Neural cell (in vitro differentiated cells): ENCODE measurements around the gene ATG4A. TPM values are rescaled to one million over a fixed set of nuclear protein-coding genes. Genes with fewer than 3 reads are reported as not detected.

Experiments
- H2AFZ ChIP-seq: fragments of 200-600, 300-800 bp; sonication (generic), shearing (Covaris generic); 2 replicates; pipeline ENCODE4 v1.6.0; 2014; ENCODE audit warnings: low read depth, mild to moderate bottlenecking, antibody characterized with exemption, low read length, moderate library complexity
- H3F3A ChIP-seq: fragments of 200-600 bp; shearing (Covaris generic); 2 replicates; pipeline ENCODE4 v1.6.1; 2016; ENCODE audit warnings: mild to moderate bottlenecking, moderate library complexity, mixed read lengths, antibody characterized with exemption, low read length; ENCODE audit not compliant: insufficient read depth, poor library complexity, severe bottlenecking
- H3K27ac ChIP-seq: fragments of 200-600, 300-800 bp; sonication (generic), shearing (Covaris generic); 2 replicates; pipeline ENCODE4 v1.5.1; 2014; ENCODE audit warnings: mild to moderate bottlenecking, low read length, moderate library complexity
- H3K27me3 ChIP-seq: fragments of 300-800, 200-600 bp; sonication (generic), shearing (Covaris generic); 2 replicates; pipeline ENCODE4 v1.6.0; 2014; ENCODE audit warnings: mild to moderate bottlenecking, low read depth, low read length, moderate library complexity; ENCODE audit not compliant: insufficient read depth
- H3K36me3 ChIP-seq: fragments of 300-800, 200-600 bp; sonication (generic), shearing (Covaris generic); 2 replicates; pipeline ENCODE4 v1.5.1; 2014; ENCODE audit warnings: mild to moderate bottlenecking, antibody characterized with exemption, low read length, moderate library complexity; ENCODE audit not compliant: insufficient read depth
- H3K4me2 ChIP-seq: fragments of 300-800, 200-600 bp; sonication (generic), shearing (Covaris generic); 2 replicates; pipeline ENCODE4 v1.6.0; 2014; ENCODE audit warnings: mild to moderate bottlenecking, low read length
- H3K4me3 ChIP-seq: fragments of 300-800, 200-600 bp; sonication (generic), shearing (Covaris generic); 2 replicates; pipeline ENCODE4 v1.5.1; 2014; ENCODE audit warnings: mild to moderate bottlenecking, low read length, moderate library complexity
- H3K79me2 ChIP-seq: fragments of 200-600 bp; shearing (Covaris generic); replicated peaks from 2 replicates; pipeline ENCODE4 v1.6.0; 2014; ENCODE audit warnings: mild to moderate bottlenecking, low read length, moderate library complexity; ENCODE audit not compliant: insufficient read depth
- H3K9ac ChIP-seq: fragments of 300-800, 200-600 bp; sonication (generic), shearing (Covaris generic); 2 replicates; pipeline ENCODE4 v1.6.1; 2016; ENCODE audit warnings: mild to moderate bottlenecking, low read length, mixed read lengths
- H3K9me2 ChIP-seq: fragments of 200-600 bp; shearing (Covaris generic); 2 replicates; pipeline ENCODE4 v1.6.1; 2016; ENCODE audit warnings: mild to moderate bottlenecking, low read length, mixed read lengths; ENCODE audit not compliant: insufficient read depth
- H3K9me3 ChIP-seq: fragments of 200-600, 300-800 bp; sonication (generic), shearing (Covaris generic); 2 replicates; pipeline ENCODE4 v1.6.1; 2016; ENCODE audit warnings: mild to moderate bottlenecking, mixed run types, low read length, moderate library complexity, mixed read lengths
- H4K20me1 ChIP-seq: fragments of 200-600 bp; shearing (Covaris generic); 2 replicates; pipeline ENCODE4 v1.6.1; 2016; ENCODE audit warnings: mild to moderate bottlenecking, mixed run types; ENCODE audit not compliant: insufficient read depth
- EP300 ChIP-seq: fragments of 450-650 bp; conservative IDR thresholded peaks from 2 replicates; pipeline ENCODE4 v1.6.1; 2014; ENCODE audit warnings: antibody characterized with exemption, mild to moderate bottlenecking, moderate library complexity; ENCODE audit not compliant: poor library complexity, severe bottlenecking
- EZH2 ChIP-seq: fragments of 200-600, 300-800 bp; shearing (Covaris generic), sonication (generic); IDR thresholded peaks from 2 replicates; pipeline ENCODE4 v1.6.1; 2014; ENCODE audit warnings: antibody characterized with exemption, low read length, borderline replicate concordance, mild to moderate bottlenecking; ENCODE audit not compliant: insufficient read depth, poor library complexity, severe bottlenecking
- MXI1 ChIP-seq: fragments of 450-650 bp; conservative IDR thresholded peaks from 2 replicates; pipeline ENCODE4 v1.6.1; 2014; ENCODE audit warnings: antibody characterized with exemption, mild to moderate bottlenecking; ENCODE audit not compliant: poor library complexity, severe bottlenecking
- POLR2AphosphoS5 ChIP-seq: IDR thresholded peaks from 2 replicates; pipeline ENCODE4 v1.6.1; 2012
- RAD21 ChIP-seq: fragments of 450-650 bp; conservative IDR thresholded peaks from 2 replicates; pipeline ENCODE4 v1.6.1; 2014; ENCODE audit warnings: antibody characterized with exemption, mild to moderate bottlenecking, moderate library complexity
- SMC3 ChIP-seq: fragments of 450-650 bp; conservative IDR thresholded peaks from 2 replicates; pipeline ENCODE4 v1.6.1; 2014; ENCODE audit warnings: antibody characterized with exemption, mild to moderate bottlenecking, moderate library complexity; ENCODE audit not compliant: poor library complexity
- TAF1 ChIP-seq: IDR thresholded peaks from 2 replicates; pipeline ENCODE4 v1.6.1; 2012; ENCODE audit warnings: low read depth
- polyA plus RNA-seq: library from polyadenylated mRNA; depleted of rRNA; stranded (reverse); fragments of >200 nt; gene quantifications from 2 replicates; pipeline ENCODE4 v1.2.3, GENCODE V29; 2014
- TF ChIP-seq, protein P1 (sequence below): IDR thresholded peaks from 2 replicates; pipeline ENCODE4 v1.6.1; 2012; ENCODE audit warnings: borderline replicate concordance
- TF ChIP-seq, protein P2 (sequence below): fragments of 450-650 bp; IDR thresholded peaks from 2 replicates; pipeline ENCODE4 v1.5.1; 2014; ENCODE audit warnings: antibody characterized with exemption, mild to moderate bottlenecking, moderate library complexity; ENCODE audit not compliant: poor library complexity, severe bottlenecking

The ATG4A gene
- polyA plus RNA-seq, 1 donor from 2014 or later, result 20.4 TPM

GRCh38 chrX:108127152-108127551 is 35.6 kb downstream of the ATG4A start:
- Histone ChIP-seq H2AFZ (no peak overlapping the region), H3K79me2 (no peaks in the 10 kb centered on the region), H3K36me3 (no peaks in the 10 kb centered on the region), H3K4me2 (no peak overlapping the region), H3K9me2 (no peaks in the 10 kb centered on the region), H3K9me3 (no peaks in the 10 kb centered on the region), H4K20me1 (no peaks in the 10 kb centered on the region), H3K4me3 (no peak overlapping the region), H3K9ac (no peak overlapping the region), H3F3A (no peaks in the 10 kb centered on the region), H3K27me3 (no peaks in the 10 kb centered on the region), H3K27ac (no peak overlapping the region)
- TF ChIP-seq SMC3, result no peak
- no peak for TF ChIP-seq TAF1
- no peak for TF ChIP-seq EP300
- TF ChIP-seq POLR2AphosphoS5, result no peak
- no peak for TF ChIP-seq EZH2
- TF ChIP-seq, protein P1, sequence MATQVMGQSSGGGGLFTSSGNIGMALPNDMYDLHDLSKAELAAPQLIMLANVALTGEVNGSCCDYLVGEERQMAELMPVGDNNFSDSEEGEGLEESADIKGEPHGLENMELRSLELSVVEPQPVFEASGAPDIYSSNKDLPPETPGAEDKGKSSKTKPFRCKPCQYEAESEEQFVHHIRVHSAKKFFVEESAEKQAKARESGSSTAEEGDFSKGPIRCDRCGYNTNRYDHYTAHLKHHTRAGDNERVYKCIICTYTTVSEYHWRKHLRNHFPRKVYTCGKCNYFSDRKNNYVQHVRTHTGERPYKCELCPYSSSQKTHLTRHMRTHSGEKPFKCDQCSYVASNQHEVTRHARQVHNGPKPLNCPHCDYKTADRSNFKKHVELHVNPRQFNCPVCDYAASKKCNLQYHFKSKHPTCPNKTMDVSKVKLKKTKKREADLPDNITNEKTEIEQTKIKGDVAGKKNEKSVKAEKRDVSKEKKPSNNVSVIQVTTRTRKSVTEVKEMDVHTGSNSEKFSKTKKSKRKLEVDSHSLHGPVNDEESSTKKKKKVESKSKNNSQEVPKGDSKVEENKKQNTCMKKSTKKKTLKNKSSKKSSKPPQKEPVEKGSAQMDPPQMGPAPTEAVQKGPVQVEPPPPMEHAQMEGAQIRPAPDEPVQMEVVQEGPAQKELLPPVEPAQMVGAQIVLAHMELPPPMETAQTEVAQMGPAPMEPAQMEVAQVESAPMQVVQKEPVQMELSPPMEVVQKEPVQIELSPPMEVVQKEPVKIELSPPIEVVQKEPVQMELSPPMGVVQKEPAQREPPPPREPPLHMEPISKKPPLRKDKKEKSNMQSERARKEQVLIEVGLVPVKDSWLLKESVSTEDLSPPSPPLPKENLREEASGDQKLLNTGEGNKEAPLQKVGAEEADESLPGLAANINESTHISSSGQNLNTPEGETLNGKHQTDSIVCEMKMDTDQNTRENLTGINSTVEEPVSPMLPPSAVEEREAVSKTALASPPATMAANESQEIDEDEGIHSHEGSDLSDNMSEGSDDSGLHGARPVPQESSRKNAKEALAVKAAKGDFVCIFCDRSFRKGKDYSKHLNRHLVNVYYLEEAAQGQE, result no peak
- TF ChIP-seq, protein P2, sequence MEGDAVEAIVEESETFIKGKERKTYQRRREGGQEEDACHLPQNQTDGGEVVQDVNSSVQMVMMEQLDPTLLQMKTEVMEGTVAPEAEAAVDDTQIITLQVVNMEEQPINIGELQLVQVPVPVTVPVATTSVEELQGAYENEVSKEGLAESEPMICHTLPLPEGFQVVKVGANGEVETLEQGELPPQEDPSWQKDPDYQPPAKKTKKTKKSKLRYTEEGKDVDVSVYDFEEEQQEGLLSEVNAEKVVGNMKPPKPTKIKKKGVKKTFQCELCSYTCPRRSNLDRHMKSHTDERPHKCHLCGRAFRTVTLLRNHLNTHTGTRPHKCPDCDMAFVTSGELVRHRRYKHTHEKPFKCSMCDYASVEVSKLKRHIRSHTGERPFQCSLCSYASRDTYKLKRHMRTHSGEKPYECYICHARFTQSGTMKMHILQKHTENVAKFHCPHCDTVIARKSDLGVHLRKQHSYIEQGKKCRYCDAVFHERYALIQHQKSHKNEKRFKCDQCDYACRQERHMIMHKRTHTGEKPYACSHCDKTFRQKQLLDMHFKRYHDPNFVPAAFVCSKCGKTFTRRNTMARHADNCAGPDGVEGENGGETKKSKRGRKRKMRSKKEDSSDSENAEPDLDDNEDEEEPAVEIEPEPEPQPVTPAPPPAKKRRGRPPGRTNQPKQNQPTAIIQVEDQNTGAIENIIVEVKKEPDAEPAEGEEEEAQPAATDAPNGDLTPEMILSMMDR, result no peak
- no peak for TF ChIP-seq MXI1
- TF ChIP-seq RAD21, result no peak

GRCh38 chrX:108130889-108131288 is 39.3 kb downstream of the ATG4A start:
- Histone ChIP-seq H3K27me3 (no peaks in the 10 kb centered on the region), H3F3A (no peaks in the 10 kb centered on the region)
- no peak for TF ChIP-seq TAF1
- TF ChIP-seq RAD21, result no peak
- TF ChIP-seq MXI1, result no peak
- TF ChIP-seq, protein P1, result no peak
- no peak for TF ChIP-seq SMC3
- TF ChIP-seq, protein P2, result no peak
- TF ChIP-seq POLR2AphosphoS5, result no peak
- no peak for TF ChIP-seq EZH2
- no peak for TF ChIP-seq EP300

More at GRCh38 chrX:108130889-108131288, 39.3 kb downstream of the ATG4A start:
- no peak overlapping the region for H3K9ac ChIP-seq
- no peak overlapping the region for H3K4me2 ChIP-seq
- no peak overlapping the region for H2AFZ ChIP-seq
- H3K36me3 ChIP-seq, result no peaks in the 10 kb centered on the region
- no peaks in the 10 kb centered on the region for H3K9me3 ChIP-seq
- H3K4me3 ChIP-seq, result no peak overlapping the region
- no peaks in the 10 kb centered on the region for H3K9me2 ChIP-seq
- H4K20me1 ChIP-seq, result no peaks in the 10 kb centered on the region
- no peak overlapping the region for H3K27ac ChIP-seq
- H3K79me2 ChIP-seq, result no peaks in the 10 kb centered on the region
